Measurements from ENCODE around the gene CFAP61. TPM values are rescaled to one million over a fixed set of nuclear protein-coding genes. Genes with fewer than 3 reads are reported as not detected.
A peak's percentile ranks its signal among the peaks of the same experiment; 100 is the strongest.

Gene CFAP61
- total RNA-seq, 1 donor from 2014 or later = 5.6 TPM

DNA sequence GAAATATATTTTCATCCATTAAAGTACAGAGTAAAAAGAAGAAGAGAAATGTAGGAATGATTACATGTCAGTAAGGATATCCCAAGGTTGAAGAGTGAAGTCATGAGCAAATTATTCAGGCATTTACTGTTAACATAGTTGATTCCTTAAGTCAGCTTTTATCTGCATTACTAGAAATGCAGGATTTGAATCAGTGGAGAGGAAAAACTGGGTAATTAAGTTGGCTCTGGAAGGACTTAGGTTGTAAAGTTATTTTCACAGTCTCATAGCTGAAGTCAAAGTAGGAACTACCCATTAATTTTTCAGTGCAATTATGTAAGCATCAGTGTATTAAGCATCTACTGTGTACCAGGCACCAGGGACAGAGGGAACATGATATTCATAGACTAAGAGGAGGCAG is 27.4 kb upstream of the CFAP61 start:
- Mint-ChIP-seq H3K9me3 (no peaks in the 10 kb centered on the region), H3K27ac (peak overlapping the region; percentile 31), H3K27me3 (no peaks in the 10 kb centered on the region), H3K4me1 (ENCODE audit: unreplicated experiment) (peaks cover 23% of the 10 kb centered on the region), H3K36me3 (peaks cover 31% of the 10 kb centered on the region), H3K4me3 (no peak overlapping the region)
- DNase-seq (ENCODE audit: extremely low spot score, unreplicated experiment) = no peak
- TF ChIP-seq, protein P1, sequence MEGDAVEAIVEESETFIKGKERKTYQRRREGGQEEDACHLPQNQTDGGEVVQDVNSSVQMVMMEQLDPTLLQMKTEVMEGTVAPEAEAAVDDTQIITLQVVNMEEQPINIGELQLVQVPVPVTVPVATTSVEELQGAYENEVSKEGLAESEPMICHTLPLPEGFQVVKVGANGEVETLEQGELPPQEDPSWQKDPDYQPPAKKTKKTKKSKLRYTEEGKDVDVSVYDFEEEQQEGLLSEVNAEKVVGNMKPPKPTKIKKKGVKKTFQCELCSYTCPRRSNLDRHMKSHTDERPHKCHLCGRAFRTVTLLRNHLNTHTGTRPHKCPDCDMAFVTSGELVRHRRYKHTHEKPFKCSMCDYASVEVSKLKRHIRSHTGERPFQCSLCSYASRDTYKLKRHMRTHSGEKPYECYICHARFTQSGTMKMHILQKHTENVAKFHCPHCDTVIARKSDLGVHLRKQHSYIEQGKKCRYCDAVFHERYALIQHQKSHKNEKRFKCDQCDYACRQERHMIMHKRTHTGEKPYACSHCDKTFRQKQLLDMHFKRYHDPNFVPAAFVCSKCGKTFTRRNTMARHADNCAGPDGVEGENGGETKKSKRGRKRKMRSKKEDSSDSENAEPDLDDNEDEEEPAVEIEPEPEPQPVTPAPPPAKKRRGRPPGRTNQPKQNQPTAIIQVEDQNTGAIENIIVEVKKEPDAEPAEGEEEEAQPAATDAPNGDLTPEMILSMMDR (conservative IDR thresholded peaks at IDR 0.05) = no peak

DNA sequence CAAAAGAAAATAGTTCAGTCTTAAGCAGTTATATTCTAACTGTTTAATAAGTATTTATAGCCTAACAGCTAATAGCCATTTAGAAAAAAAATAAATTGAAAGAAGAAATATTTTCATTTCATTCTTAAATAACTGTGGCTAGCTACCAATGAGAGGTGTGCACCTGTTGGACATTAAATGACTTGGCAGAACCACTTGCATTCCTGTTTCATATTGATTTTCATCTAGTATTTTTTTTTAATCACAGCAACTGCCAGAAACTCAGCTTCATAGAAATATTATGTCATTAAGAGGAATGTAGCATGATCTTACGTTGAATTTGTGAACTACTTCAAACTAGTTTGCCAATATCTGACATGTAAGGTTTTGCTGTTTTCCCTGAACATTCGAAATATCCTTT is 25.0 kb upstream of the CFAP61 start:
- no peak for DNase-seq (ENCODE audit: extremely low spot score, unreplicated experiment)
- Mint-ChIP-seq H3K27me3 (no peaks in the 10 kb centered on the region), H3K4me1 (ENCODE audit: unreplicated experiment) (peaks cover 5% of the 10 kb centered on the region), H3K36me3 (peaks cover 24% of the 10 kb centered on the region), H3K27ac (no peak overlapping the region), H3K9me3 (no peaks in the 10 kb centered on the region), H3K4me3 (no peak overlapping the region)
- TF ChIP-seq, protein P1 (conservative IDR thresholded peaks at IDR 0.05) = no peak

DNA sequence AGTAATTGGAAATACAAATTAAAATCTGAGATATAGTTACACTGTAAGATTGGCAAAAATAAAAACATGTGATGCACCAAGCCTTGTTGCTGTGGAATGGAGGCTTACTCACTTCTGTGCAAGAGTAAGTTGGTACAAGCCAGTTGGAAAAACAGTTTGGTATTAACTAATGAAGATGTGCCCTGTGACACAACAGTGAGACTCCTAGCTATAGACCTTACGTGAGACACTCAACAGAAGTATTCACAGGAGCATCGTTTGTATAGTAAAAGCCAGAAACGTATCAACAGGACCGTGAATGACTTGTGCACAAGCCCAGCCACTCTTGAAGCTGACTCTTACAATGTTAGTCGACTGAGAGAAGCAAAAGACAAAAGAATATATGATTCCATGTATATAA is 20.5 kb upstream of the CFAP61 start:
- no peaks in the 10 kb centered on the region for H3K27me3 Mint-ChIP-seq

DNA sequence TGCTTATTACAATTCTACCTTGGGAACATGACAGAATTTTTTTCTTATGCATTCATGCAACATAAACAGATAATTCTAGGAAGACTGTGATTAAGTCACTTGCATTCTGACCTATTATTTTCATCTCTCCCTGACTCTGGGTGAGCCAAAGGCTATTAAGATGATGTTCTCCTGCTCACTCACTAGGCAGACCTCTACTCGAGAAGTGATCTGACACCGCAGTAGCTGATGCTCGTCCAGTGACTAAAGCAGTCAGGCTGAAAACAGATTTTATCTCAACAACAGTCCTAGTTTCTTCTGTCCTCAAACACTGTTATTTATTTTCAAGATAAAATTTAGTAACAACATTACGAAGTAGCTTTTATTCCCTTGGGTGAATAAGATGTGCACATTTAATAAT is 17.8 kb upstream of the CFAP61 start:
- no peak overlapping the region for H3K4me3 Mint-ChIP-seq
- no peak for DNase-seq (ENCODE audit: extremely low spot score, unreplicated experiment)
- H3K27me3 Mint-ChIP-seq = no peaks in the 10 kb centered on the region
- peaks cover 34% of the 10 kb centered on the region for H3K36me3 Mint-ChIP-seq
- TF ChIP-seq, protein P1 (conservative IDR thresholded peaks at IDR 0.05) = no peak
- H3K4me1 Mint-ChIP-seq (ENCODE audit: unreplicated experiment) = no peaks in the 10 kb centered on the region
- no peak overlapping the region for H3K27ac Mint-ChIP-seq
- no peaks in the 10 kb centered on the region for H3K9me3 Mint-ChIP-seq

More for the DNA sequence above, 20.5 kb upstream of the CFAP61 start:
- no peak overlapping the region for H3K4me3 Mint-ChIP-seq
- TF ChIP-seq, protein P1 (conservative IDR thresholded peaks at IDR 0.05) = no peak
- no peak for DNase-seq (ENCODE audit: extremely low spot score, unreplicated experiment)
- H3K9me3 Mint-ChIP-seq = no peaks in the 10 kb centered on the region
- H3K4me1 Mint-ChIP-seq (ENCODE audit: unreplicated experiment) = no peaks in the 10 kb centered on the region
- no peak overlapping the region for H3K27ac Mint-ChIP-seq
- peaks cover 34% of the 10 kb centered on the region for H3K36me3 Mint-ChIP-seq

DNA sequence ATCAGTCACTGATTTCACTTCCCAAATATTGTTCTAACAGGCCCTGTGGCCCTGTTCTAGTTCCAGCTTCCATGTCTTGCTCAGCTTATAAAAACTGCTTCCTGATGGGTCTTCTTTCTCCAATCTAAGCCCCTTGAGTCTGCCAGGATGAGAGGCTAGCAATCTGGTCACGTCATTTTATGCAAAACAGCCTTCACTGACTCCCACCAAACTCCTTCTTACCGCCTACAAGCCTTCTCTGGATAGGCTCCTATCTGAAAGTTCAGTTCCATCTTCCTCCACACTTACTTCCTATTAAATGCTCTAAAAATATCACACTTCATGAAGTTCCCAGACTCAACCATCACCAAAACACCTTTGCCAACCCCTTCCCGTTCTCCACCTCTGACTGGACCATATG is 15.6 kb upstream of the CFAP61 start:
- TF ChIP-seq, protein P1 (conservative IDR thresholded peaks at IDR 0.05) = no peak
- Mint-ChIP-seq H3K4me1 (ENCODE audit: unreplicated experiment) (no peaks in the 10 kb centered on the region), H3K27me3 (no peaks in the 10 kb centered on the region), H3K27ac (no peak overlapping the region), H3K4me3 (no peak overlapping the region), H3K9me3 (no peaks in the 10 kb centered on the region), H3K36me3 (peaks cover 34% of the 10 kb centered on the region)
- DNase-seq (ENCODE audit: extremely low spot score, unreplicated experiment) = no peak

DNA sequence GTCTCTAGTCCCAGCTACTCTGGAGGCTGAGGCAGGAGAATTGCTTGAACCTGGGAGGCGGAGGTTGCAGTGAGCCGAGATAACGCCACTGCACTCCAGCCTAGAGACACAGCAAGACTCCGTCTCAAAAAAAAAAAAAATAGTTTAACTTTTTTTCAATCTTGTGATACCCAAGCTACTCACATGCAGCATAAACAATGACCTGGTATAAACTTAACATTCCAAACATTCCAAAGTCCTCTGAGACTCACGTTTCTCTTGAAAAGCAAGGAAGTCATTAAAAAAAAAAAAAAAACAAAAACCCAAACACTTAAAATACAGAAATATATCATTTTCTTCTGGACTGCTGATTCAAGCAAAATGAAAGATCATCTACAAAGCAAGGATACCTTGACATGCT is 14.4 kb upstream of the CFAP61 start:
- no peak for DNase-seq (ENCODE audit: extremely low spot score, unreplicated experiment)
- H3K9me3 Mint-ChIP-seq = no peaks in the 10 kb centered on the region
- no peaks in the 10 kb centered on the region for H3K4me1 Mint-ChIP-seq (ENCODE audit: unreplicated experiment)
- TF ChIP-seq, protein P1 (conservative IDR thresholded peaks at IDR 0.05) = no peak
- H3K27me3 Mint-ChIP-seq = no peaks in the 10 kb centered on the region
- H3K4me3 Mint-ChIP-seq = no peak overlapping the region
- peaks cover 30% of the 10 kb centered on the region for H3K36me3 Mint-ChIP-seq
- peak overlapping the region; percentile 56 for H3K27ac Mint-ChIP-seq
